Eye (tissue), 1 donor: Measurements from ENCODE around the gene RTEL1.
A peak's percentile ranks its signal among the peaks of the same experiment; 100 is the strongest.
"Not testable (repeated sequence)": the region's sequence is repeated elsewhere in the genome, so short reads cannot be mapped to it uniquely, and the experiment has no call there.

Source experiments
- DNase-seq: peaks from one replicate; pipeline ENCODE4 v3.0.0-alpha.2; 2015

RTEL1 gene

GRCh38 chr20:63701329-63702035 lies 43.4 kb downstream of the RTEL1 start:
- DNase-seq = no peak

DNA sequence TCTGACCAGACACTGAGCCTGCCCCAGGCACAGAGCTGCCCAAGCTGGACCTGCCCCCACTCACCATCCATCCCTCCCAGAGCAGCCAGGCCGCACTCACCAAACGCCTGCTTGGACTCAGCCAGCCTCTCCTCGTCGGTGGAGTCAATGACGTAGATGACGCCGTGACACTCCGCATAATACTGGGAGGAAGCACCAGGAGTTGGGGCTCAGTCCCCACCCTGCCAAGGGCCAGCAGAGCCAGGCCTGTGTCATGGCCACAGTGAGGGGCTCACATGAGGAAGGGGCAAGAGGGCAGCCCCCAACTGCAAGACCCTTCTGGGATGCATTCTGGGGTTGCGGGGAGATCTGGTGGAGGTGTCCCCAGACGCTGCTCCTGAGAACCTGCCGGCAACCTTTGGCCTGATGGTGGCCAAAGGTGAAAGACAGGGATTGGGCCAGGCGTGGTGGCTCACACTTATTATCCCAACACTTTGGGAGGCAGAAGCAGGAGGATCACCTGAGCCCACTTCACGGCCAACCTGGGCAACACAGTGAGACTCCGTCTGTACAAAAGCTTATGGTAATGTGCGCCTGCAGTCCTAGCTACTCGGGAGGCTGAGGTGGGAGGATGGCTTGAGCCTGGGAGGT lies 44.0 kb downstream of the RTEL1 start:
- DNase-seq = no peak

- no peak for DNase-seq
Measured at GRCh38 chr20:63702751-63703470, 44.8 kb downstream of the RTEL1 start.

- DNase-seq = no peak
Measured at GRCh38 chr20:63703471-63703975, 45.4 kb downstream of the RTEL1 start.

GRCh38 chr20:63703976-63704748 lies 46.0 kb downstream of the RTEL1 start:
- DNase-seq = no peak

GRCh38 chr20:63704749-63705117 lies 46.6 kb downstream of the RTEL1 start:
- no peak for DNase-seq

GRCh38 chr20:63705232-63706026 lies 47.3 kb downstream of the RTEL1 start:
- DNase-seq = no peak

- no peak for DNase-seq
Measured at GRCh38 chr20:63706027-63706695, 48.0 kb downstream of the RTEL1 start.

DNA sequence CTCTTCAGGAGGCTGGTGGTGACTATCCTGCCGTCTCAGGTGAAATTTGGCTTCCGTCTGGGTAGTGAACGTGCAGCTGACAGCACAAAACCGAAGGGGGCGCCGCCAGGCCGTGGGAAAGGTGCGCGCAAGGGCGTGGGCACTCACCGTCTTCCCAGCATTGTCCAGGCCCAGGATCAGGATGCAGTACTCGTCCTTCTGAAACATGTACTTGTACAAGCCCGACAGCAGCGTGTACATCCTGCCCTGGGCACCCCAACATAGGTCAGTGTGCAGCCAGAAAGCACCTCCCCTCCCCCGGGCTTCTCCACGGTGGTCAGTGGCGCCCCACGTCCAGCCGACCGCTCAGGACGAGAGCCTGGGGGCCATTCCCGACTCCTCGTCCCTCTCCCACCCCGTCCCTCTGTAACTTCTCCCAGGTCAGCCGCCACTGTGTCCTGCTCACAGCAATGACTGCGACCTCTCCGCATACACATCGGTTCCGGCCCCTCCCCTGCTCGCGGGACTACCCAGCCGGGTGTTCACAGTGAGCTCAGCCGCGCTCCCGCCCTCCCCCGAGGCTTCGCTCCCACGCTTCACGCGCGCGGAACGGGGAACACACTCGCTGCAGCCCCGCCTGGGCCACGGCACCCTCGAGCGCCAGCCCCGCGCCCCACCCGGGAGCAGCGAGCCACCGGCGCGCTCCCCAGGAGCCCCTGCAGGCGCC lies 48.9 kb downstream of the RTEL1 start:
- no peak for DNase-seq

- DNase-seq = peak; percentile 94
Measured at GRCh38 chr20:63707558-63708300, 49.6 kb downstream of the RTEL1 start, which contains the start of the genes ARFRP1 and ZGPAT. TSS of gene ARFRP1 (minus strand) at chr20:63707976. CDS start at chr20:63707091, 885 bp downstream. TSS of gene ZGPAT (plus strand) at chr20:63708039. CDS start at chr20:63708581, 542 bp downstream.

DNA sequence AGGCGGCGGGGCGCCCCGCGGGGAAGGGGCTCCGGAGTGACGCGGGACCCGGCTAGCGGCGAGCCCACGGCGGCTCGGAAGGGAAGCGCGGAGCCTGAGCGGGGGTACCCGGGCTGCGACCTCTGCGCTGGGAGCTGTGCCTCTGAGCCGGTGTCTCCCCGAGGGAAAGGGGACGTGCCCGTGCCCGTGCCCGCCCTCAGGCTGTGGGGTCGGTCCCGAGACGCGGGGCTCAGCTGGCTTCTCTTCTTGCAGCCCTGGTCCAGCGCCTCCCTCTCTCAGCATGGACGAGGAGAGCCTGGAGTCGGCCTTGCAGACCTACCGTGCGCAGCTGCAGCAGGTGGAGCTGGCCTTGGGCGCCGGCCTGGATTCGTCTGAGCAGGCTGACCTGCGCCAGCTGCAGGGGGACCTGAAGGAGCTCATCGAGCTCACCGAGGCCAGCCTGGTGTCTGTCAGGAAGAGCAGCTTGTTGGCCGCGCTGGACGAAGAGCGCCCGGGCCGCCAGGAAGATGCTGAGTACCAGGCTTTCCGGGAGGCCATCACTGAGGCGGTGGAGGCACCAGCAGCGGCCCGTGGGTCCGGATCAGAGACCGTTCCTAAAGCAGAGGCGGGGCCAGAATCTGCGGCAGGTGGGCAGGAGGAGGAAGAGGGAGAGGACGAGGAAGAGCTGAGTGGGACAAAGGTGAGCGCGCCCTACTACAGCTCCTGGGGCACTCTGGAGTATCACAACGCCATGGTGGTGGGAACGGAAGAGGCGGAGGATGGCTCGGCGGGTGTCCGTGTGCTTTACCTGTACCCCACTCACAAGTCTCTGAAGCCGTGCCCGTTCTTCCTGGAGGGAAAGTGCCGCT lies 50.4 kb downstream of the RTEL1 start:
- DNase-seq = peak; percentile 48

DNA sequence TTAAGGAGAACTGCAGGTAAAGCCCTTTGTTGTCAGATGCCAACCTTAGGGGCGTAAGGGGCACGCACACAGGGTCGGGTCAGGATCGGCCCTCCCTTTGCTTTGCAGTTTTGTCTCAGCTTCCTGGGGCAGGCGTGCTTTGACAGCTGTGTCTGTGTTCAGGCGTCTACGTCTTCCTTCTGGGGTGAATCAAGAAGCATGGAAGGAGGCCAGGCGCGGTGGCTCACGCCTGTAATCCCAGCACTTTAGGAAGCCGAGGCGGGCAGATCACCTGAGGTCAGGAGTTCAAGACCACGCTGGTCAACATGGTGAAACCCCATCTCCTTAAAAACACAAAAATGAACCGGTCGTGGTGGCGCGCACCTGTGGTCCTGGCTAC lies 51.0 kb downstream of the RTEL1 start:
- DNase-seq = no peak

GRCh38 chr20:63711085-63711645 lies 53.1 kb downstream of the RTEL1 start:
- no peak for DNase-seq

DNA sequence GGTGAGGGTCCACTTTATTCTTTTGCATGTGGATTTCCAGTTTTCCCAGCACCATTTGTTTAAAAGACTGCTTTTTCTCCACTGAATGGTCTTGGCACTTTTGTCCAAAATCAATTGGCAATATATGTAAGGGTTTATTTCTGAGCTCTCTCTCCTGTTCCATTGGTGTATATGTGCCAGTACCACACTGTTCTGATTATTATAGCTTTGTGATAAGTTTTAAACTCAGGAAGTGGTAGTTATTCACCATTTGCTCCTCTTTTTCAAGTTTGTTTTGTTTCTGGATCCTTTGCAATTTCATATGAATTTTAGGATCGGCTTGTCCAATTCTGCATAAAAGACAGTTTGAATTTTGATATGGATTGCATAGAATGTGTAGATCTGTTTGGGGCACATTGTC lies 54.1 kb downstream of the RTEL1 start:
- DNase-seq = no peak

- no peak for DNase-seq
Measured at GRCh38 chr20:63714858-63715257, 56.7 kb downstream of the RTEL1 start.

DNA sequence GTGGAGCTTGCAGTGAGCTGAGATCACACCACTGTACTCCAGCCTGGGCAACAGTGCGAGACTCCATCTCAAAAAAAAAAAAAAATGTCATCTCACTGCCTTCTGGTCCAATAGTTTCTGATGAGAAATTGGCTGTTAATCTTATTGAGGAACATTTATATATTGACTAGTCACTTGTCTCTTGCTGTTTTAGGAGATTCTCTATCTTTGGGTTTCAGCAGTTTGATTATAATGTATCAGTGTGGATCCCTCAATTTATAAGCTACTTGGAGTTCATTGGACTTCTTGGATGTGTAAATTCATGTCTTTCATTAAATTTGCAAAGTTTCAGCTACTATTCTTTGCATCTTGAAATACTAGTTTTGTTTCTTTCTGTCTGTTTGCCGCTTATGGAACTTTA lies 60.9 kb downstream of the RTEL1 start:
- DNase-seq = no peak

DNA sequence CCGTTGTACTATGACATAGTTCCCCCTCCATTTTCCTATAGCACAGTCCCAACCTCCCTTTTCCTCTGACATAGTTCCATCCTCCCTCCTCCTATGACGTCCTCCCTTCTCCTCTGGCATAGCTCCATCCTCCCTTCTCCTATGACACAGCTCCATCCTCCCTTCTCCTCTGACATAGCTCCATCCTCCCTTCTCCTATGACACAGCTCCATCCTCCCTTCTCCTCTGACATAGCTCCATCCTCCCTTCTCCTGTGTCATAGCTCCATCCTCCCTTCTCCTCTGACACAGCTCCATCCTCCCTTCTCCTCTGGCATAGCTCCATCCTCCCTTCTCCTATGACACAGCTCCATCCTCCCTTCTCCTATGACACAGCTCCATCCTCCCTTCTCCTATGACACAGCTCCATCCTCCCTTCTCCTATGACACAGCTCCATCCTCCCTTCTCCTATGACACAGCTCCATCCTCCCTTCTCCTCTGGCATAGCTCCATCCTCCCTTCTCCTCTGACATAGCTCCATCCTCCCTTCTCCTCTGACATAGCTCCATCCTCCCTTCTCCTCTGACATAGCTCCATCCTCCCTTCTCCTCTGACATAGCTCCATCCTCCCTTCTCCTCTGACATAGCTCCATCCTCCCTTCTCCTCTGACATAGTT lies 65.0 kb downstream of the RTEL1 start:
- DNase-seq = not testable (repeated sequence)

DNA sequence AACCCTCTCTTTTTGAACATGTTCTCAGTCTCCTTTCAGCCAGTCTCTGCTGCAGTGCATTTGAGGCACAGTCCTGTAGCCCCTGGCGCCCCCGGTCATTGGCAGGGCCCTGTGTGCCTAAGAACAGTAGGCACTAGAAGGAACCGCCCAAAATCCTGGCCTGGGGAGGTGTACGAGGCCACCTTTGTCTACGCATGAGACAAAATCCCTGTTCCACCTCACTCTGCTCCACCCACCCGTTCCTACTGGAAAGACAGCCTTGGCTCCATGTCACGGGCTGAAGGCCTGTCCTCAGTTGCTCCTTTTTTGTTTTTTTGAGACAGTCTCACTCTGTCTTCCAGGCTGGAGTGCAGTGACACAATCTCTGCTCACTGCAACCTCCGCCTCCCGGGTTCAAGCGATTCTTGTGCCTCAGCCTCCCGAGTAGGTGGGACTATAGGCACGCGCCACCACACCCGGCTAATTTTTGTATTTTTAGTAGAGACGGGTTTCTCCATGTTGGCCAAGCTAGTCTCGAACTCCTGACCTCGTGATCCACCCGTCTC lies 72.1 kb downstream of the RTEL1 start:
- not testable (repeated sequence) for DNase-seq
